GM23248 (cell line): ENCODE measurements around the gene CHD9.

Experiments
- EZH2 ChIP-seq: fragments of 200-600 bp; sonication (generic); IDR thresholded peaks from 2 replicates; pipeline ENCODE4 v1.6.1; 2018; ENCODE audit warnings: antibody characterized with exemption, mild to moderate bottlenecking; ENCODE audit not compliant: insufficient read depth, poor library complexity, severe bottlenecking
- EZH2phosphoT487 ChIP-seq: fragments of 200-600 bp; sonication (generic); IDR thresholded peaks from 2 replicates; pipeline ENCODE4 v1.6.1; 2018; ENCODE audit warnings: antibody characterized with exemption, moderate library complexity, mild to moderate bottlenecking, low read depth; ENCODE audit not compliant: insufficient read depth

DNA sequence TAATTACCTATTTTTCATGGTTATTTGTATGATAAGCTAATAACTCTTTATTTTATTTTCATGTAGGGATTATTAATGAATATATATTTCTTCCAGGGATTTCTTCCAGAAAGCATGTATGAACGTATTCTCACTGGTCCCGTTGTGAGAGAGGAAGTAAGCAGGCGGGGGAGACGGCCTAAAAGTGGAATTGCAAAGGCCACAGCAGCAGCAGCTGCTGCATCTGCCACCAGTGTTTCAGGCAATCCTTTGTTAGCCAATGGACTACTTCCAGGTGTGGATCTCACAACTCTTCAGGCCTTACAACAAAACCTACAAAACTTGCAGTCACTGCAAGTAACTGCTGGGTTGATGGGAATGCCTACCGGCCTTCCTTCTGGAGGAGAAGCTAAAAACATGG is 269.1 kb downstream of the CHD9 start:
- no peak for TF ChIP-seq EZH2
- TF ChIP-seq EZH2phosphoT487: no peak
